Loucy (cell line): ENCODE measurements around the gene ARF4.

Source experiments
- H2AFZ ChIP-seq: fragments of 200-600 bp; sonication (generic); 2 replicates; pipeline ENCODE4 v1.6.0; 2016; ENCODE audit warnings: antibody characterized with exemption, mild to moderate bottlenecking, low read length, moderate library complexity
- H3F3A ChIP-seq: fragments of 200-600 bp; 2 replicates; pipeline ENCODE4 v1.6.0; 2016; ENCODE audit warnings: antibody characterized with exemption, low read depth, mild to moderate bottlenecking
- H3K27me3 ChIP-seq: fragments of 200-600 bp; sonication (generic); 2 replicates; pipeline ENCODE4 v1.6.1; 2014; ENCODE audit warnings: low read length, mild to moderate bottlenecking; ENCODE audit not compliant: insufficient read depth, poor library complexity, severe bottlenecking
- H3K36me3 ChIP-seq: fragments of 200-600 bp; sonication (generic); 2 replicates; pipeline ENCODE4 v1.6.1; 2016; ENCODE audit warnings: low read length; ENCODE audit not compliant: insufficient read depth
- H3K4me1 ChIP-seq: fragments of 200-600 bp; sonication (generic); 2 replicates; pipeline ENCODE4 v1.5.1; 2014; ENCODE audit warnings: low read length, mild to moderate bottlenecking; ENCODE audit not compliant: insufficient read depth, poor library complexity, severe bottlenecking
- H3K4me2 ChIP-seq: fragments of 200-600 bp; sonication (generic); 2 replicates; pipeline ENCODE4 v1.6.0; 2014; ENCODE audit warnings: antibody characterized with exemption, low read length, low read depth, mild to moderate bottlenecking; ENCODE audit not compliant: poor library complexity, severe bottlenecking
- H3K4me3 ChIP-seq: fragments of 200-600 bp; sonication (generic); 2 replicates; pipeline ENCODE4 v1.5.1; 2014; ENCODE audit warnings: low read length, mild to moderate bottlenecking, mixed read lengths; ENCODE audit not compliant: poor library complexity, severe bottlenecking
- H3K79me2 ChIP-seq: fragments of 200-600 bp; sonication (generic); 2 replicates; pipeline ENCODE4 v1.6.1; 2014; ENCODE audit warnings: low read length; ENCODE audit not compliant: insufficient read depth
- H3K9ac ChIP-seq: fragments of 200-600 bp; sonication (generic); 2 replicates; pipeline ENCODE4 v1.6.0; 2014; ENCODE audit warnings: mild to moderate bottlenecking, low read depth, low read length, moderate library complexity; ENCODE audit not compliant: poor library complexity, severe bottlenecking
- H3K9me2 ChIP-seq: fragments of 200-600 bp; sonication (generic); replicated peaks from 2 replicates; pipeline ENCODE4 v1.6.1; 2016; ENCODE audit warnings: low read depth, low read length, mixed read lengths
- H3K9me3 ChIP-seq: fragments of 200-600 bp; sonication (generic); 2 replicates; pipeline ENCODE4 v1.6.1; 2014; ENCODE audit warnings: mild to moderate bottlenecking, antibody characterized with exemption, low read length, low read depth; ENCODE audit not compliant: insufficient read depth
- H4K20me1 ChIP-seq: fragments of 200-600 bp; sonication (generic); 2 replicates; pipeline ENCODE4 v1.6.0; 2014; ENCODE audit warnings: antibody characterized with exemption, low read length, mild to moderate bottlenecking; ENCODE audit not compliant: insufficient read depth, poor library complexity, severe bottlenecking
- EZH2phosphoT487 ChIP-seq: fragments of 200-600 bp; IDR thresholded peaks from 2 replicates; pipeline ENCODE4 v1.6.1; 2018; ENCODE audit warnings: antibody characterized with exemption, mild to moderate bottlenecking, moderate library complexity, borderline replicate concordance
- TF ChIP-seq, protein P1 (sequence below): fragments of 200-600 bp; sonication (generic); conservative IDR thresholded peaks from 2 replicates; pipeline ENCODE4 v1.5.1; 2014; ENCODE audit warnings: mild to moderate bottlenecking, antibody characterized with exemption, low read length

ARF4 gene

DNA sequence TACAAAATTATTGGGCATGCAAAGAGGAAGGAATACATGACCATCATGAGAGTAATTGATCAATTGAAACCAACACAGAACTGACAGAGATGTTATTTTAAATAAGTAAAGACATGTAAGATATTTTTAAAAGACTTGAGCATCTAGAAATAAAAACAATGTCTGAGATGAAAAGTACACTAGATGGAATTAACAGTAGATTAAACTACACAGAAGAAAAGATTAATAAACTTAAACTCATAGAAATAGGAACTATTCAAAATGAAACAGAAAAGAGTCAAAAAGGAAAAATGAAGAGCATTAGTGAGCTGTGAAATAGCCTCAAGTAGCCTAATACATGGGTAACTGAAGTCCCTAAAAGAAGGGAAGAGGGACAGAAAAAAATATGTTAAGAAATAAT, 8.5 kb upstream of the ARF4 start:
- H3K36me3 ChIP-seq: no peaks in the 10 kb centered on the region
- no peak overlapping the region for H3K9ac ChIP-seq
- H3F3A ChIP-seq: no peaks in the 10 kb centered on the region
- no peaks in the 10 kb centered on the region for H3K9me2 ChIP-seq
- H2AFZ ChIP-seq: no peak overlapping the region
- no peaks in the 10 kb centered on the region for H3K4me1 ChIP-seq
- no peaks in the 10 kb centered on the region for H3K9me3 ChIP-seq
- no peaks in the 10 kb centered on the region for H3K27me3 ChIP-seq
- no peak overlapping the region for H3K4me2 ChIP-seq
- no peak overlapping the region for H3K4me3 ChIP-seq
- TF ChIP-seq, protein P1, sequence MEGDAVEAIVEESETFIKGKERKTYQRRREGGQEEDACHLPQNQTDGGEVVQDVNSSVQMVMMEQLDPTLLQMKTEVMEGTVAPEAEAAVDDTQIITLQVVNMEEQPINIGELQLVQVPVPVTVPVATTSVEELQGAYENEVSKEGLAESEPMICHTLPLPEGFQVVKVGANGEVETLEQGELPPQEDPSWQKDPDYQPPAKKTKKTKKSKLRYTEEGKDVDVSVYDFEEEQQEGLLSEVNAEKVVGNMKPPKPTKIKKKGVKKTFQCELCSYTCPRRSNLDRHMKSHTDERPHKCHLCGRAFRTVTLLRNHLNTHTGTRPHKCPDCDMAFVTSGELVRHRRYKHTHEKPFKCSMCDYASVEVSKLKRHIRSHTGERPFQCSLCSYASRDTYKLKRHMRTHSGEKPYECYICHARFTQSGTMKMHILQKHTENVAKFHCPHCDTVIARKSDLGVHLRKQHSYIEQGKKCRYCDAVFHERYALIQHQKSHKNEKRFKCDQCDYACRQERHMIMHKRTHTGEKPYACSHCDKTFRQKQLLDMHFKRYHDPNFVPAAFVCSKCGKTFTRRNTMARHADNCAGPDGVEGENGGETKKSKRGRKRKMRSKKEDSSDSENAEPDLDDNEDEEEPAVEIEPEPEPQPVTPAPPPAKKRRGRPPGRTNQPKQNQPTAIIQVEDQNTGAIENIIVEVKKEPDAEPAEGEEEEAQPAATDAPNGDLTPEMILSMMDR: no peak
- no peak for TF ChIP-seq EZH2phosphoT487
- H3K79me2 ChIP-seq: no peaks in the 10 kb centered on the region
- no peaks in the 10 kb centered on the region for H4K20me1 ChIP-seq

DNA sequence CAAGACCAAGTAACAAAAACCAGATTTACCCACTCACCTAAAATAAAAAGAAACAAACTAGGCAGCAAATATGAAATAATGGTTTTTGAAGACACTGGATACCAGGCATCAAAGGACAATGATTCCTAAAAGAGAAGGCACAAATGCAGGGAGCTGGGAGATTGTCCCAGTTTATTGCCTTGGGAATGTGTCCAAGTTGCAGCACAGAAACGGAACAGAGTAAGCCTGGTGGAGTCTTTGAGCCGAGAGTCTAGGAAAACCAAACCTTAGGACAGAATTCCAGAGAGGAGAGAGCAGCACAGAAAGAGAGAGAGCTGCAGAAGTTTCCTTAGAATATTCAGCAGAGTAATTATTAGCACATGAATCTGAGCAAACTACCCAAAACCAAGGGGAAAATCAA, 7.8 kb upstream of the ARF4 start:
- no peak overlapping the region for H3K4me2 ChIP-seq
- H3K9me2 ChIP-seq: no peaks in the 10 kb centered on the region
- no peak overlapping the region for H3K4me3 ChIP-seq
- H3K4me1 ChIP-seq: no peaks in the 10 kb centered on the region
- no peaks in the 10 kb centered on the region for H3K36me3 ChIP-seq
- no peaks in the 10 kb centered on the region for H4K20me1 ChIP-seq
- H3K9ac ChIP-seq: no peak overlapping the region
- no peaks in the 10 kb centered on the region for H3K9me3 ChIP-seq
- no peak overlapping the region for H2AFZ ChIP-seq
- H3K79me2 ChIP-seq: no peaks in the 10 kb centered on the region
- H3F3A ChIP-seq: no peaks in the 10 kb centered on the region
- TF ChIP-seq EZH2phosphoT487: no peak
- TF ChIP-seq, protein P1: no peak
- no peaks in the 10 kb centered on the region for H3K27me3 ChIP-seq

DNA sequence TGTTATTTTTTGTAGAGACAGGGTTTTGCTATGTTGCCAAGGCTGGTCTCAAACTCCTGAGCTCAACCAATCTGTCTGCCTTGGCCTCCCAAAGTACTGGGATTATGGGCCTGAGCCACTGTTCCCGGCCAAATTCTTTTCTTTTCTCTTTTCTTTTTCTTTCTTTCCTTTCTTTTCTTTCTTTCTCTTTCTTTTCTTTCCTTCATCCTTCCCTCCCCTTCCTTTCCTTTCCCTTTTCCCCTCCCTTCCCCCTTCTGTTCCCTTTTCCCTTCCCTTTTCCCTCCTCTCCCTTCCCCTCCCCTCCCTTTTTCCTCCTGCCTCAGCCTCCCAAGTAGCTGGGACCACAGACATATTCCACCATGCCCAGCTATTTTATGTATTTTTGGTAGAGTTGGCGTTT, 3.1 kb upstream of the ARF4 start:
- Histone ChIP-seq H2AFZ (no peak overlapping the region), H3K9ac (no peak overlapping the region), H3K4me2 (no peak overlapping the region), H4K20me1 (peaks cover 11% of the 10 kb centered on the region), H3K79me2 (peaks cover 36% of the 10 kb centered on the region), H3K4me3 (no peak overlapping the region), H3K9me2 (no peaks in the 10 kb centered on the region), H3K36me3 (no peaks in the 10 kb centered on the region), H3F3A (0 out of 2 replicates have a peak, but pooled peaks cover 5% of the 10 kb centered on the region), H3K9me3 (no peaks in the 10 kb centered on the region), H3K27me3 (no peaks in the 10 kb centered on the region), H3K4me1 (peaks cover 12% of the 10 kb centered on the region)
- TF ChIP-seq, protein P1: no peak
- no peak for TF ChIP-seq EZH2phosphoT487
